Measurements from ENCODE around the gene GCM1. TPM values are rescaled to one million over a fixed set of nuclear protein-coding genes. Genes with fewer than 3 reads are reported as not detected.

GCM1 gene
- total RNA-seq, 1 donor from 2014 or later, result not detected

GRCh38 chr6:53144802-53145201, 3.8 kb downstream of the GCM1 start:
- no peak for DNase-seq (ENCODE audit: low read depth)
- no peaks in the 10 kb centered on the region for H3K27me3 ChIP-seq (ENCODE audit: control insufficient read depth, insufficient read depth, low read length)
- no peak overlapping the region for H3K4me3 ChIP-seq (ENCODE audit: low read depth, low read length)
- H3K36me3 ChIP-seq (ENCODE audit: control insufficient read depth, insufficient read depth, low read length), result no peaks in the 10 kb centered on the region
- TF ChIP-seq, protein P1, sequence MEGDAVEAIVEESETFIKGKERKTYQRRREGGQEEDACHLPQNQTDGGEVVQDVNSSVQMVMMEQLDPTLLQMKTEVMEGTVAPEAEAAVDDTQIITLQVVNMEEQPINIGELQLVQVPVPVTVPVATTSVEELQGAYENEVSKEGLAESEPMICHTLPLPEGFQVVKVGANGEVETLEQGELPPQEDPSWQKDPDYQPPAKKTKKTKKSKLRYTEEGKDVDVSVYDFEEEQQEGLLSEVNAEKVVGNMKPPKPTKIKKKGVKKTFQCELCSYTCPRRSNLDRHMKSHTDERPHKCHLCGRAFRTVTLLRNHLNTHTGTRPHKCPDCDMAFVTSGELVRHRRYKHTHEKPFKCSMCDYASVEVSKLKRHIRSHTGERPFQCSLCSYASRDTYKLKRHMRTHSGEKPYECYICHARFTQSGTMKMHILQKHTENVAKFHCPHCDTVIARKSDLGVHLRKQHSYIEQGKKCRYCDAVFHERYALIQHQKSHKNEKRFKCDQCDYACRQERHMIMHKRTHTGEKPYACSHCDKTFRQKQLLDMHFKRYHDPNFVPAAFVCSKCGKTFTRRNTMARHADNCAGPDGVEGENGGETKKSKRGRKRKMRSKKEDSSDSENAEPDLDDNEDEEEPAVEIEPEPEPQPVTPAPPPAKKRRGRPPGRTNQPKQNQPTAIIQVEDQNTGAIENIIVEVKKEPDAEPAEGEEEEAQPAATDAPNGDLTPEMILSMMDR (IDR thresholded peaks at IDR 0.05; ENCODE audit: insufficient read depth, low read length, poor library complexity, severe bottlenecking), result no peak

DNA sequence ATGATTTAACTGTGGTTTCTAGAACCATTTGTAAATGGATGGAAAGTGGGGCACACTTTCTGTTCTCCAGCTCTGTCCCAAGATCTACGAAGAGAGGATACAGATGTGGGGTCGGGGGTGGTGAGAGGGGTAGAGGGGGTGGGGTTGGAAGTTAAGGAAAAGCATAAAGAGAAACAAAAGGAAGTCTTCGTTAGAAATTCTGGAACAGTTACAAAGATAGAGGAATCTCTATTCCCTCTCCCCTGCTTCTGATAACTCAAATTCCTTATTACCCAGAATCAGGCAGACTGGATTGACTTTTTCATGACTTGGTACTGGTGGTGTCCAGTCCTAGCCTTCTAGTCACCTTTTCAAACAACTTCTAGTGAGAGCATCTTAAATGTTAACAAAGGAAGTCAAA, 4.9 kb downstream of the GCM1 start:
- Histone ChIP-seq H3K4me3 (ENCODE audit: low read depth, low read length) (no peak overlapping the region), H3K36me3 (ENCODE audit: control insufficient read depth, insufficient read depth, low read length) (no peaks in the 10 kb centered on the region), H3K27me3 (ENCODE audit: control insufficient read depth, insufficient read depth, low read length) (no peaks in the 10 kb centered on the region)
- no peak for DNase-seq (ENCODE audit: low read depth)
- TF ChIP-seq, protein P1 (IDR thresholded peaks at IDR 0.05; ENCODE audit: insufficient read depth, low read length, poor library complexity, severe bottlenecking), result no peak

GRCh38 chr6:53142810-53143209, 5.8 kb downstream of the GCM1 start:
- no peak for DNase-seq (ENCODE audit: low read depth)
- no peaks in the 10 kb centered on the region for H3K36me3 ChIP-seq (ENCODE audit: control insufficient read depth, insufficient read depth, low read length)
- no peak overlapping the region for H3K4me3 ChIP-seq (ENCODE audit: low read depth, low read length)
- TF ChIP-seq, protein P1 (IDR thresholded peaks at IDR 0.05; ENCODE audit: insufficient read depth, low read length, poor library complexity, severe bottlenecking), result no peak
- no peaks in the 10 kb centered on the region for H3K27me3 ChIP-seq (ENCODE audit: control insufficient read depth, insufficient read depth, low read length)

- no peak for DNase-seq (ENCODE audit: low read depth)
- TF ChIP-seq, protein P1 (IDR thresholded peaks at IDR 0.05; ENCODE audit: insufficient read depth, low read length, poor library complexity, severe bottlenecking), result no peak
- no peak overlapping the region for H3K4me3 ChIP-seq (ENCODE audit: low read depth, low read length)
- no peaks in the 10 kb centered on the region for H3K36me3 ChIP-seq (ENCODE audit: control insufficient read depth, insufficient read depth, low read length)
- no peaks in the 10 kb centered on the region for H3K27me3 ChIP-seq (ENCODE audit: control insufficient read depth, insufficient read depth, low read length)
These were observed 8.7 kb downstream of the GCM1 start for GRCh38 chr6:53139841-53140413.

GRCh38 chr6:53136000-53136609, 12.5 kb downstream of the GCM1 start:
- Histone ChIP-seq H3K27me3 (ENCODE audit: control insufficient read depth, insufficient read depth, low read length) (no peaks in the 10 kb centered on the region), H3K4me3 (ENCODE audit: low read depth, low read length) (no peak overlapping the region), H3K36me3 (ENCODE audit: control insufficient read depth, insufficient read depth, low read length) (no peaks in the 10 kb centered on the region)
- TF ChIP-seq, protein P1 (IDR thresholded peaks at IDR 0.05; ENCODE audit: insufficient read depth, low read length, poor library complexity, severe bottlenecking), result no peak
- DNase-seq (ENCODE audit: low read depth), result no peak
